Breast epithelium (tissue), 4 donors: ENCODE measurements around the gene TMEM131. TPM values are rescaled to one million over a fixed set of nuclear protein-coding genes. Genes with fewer than 3 reads are reported as not detected.
"Not testable (repeated sequence)": the region's sequence is repeated elsewhere in the genome, so short reads cannot be mapped to it uniquely, and the experiment has no call there.

Experiments used
- DNase-seq, 2 donors: peaks; one replicate each; pipeline ENCODE4 v3.0.0-alpha.2; 2019; ENCODE audit warnings: low spot score in 2 of 2
- H3K27ac ChIP-seq, 2 donors: fragments of 200-600 bp; sonication (generic) in 1 of 2; one replicate each; pipeline ENCODE4 v1.5.1; 2016 to 2019; ENCODE audit warnings: mild to moderate bottlenecking in 1 of 2
- H3K27me3 ChIP-seq, 2 donors: fragments of 200-600 bp; sonication (generic) in 1 of 2; one replicate each; pipeline versions ENCODE4 v1.5.1 to v1.6.0; 2017 to 2019; ENCODE audit warnings: control low read depth in 1 of 2, mild to moderate bottlenecking in 1 of 2
- H3K36me3 ChIP-seq: fragments of 200-600 bp; one replicate; pipeline ENCODE4 v1.5.1; 2019
- H3K4me1 ChIP-seq, 2 donors: fragments of 200-600 bp; sonication (generic); one replicate each; pipeline ENCODE4 v1.5.1; 2016 to 2019; ENCODE audit warnings: control low read depth in 1 of 2
- H3K4me3 ChIP-seq, 3 donors: fragments of 200-600 bp; sonication (generic); 1 replicate in 2 of 3; 2 replicates in 1 of 3; pipeline ENCODE4 v1.5.1; 2016 to 2019; ENCODE audit warnings: mild to moderate bottlenecking in 3 of 3, moderate library complexity in 2 of 3
- H3K9me3 ChIP-seq, 2 donors: fragments of 200-600 bp; sonication (generic) in 1 of 2; one replicate each; pipeline ENCODE4 v1.5.1; 2016 to 2019; ENCODE audit warnings: control low read depth in 1 of 2
- CTCF ChIP-seq, 3 donors: fragments of 450-650 bp; IDR thresholded peaks; one replicate each; pipeline ENCODE4 v1.5.1; 2016 to 2017; ENCODE audit warnings: antibody characterized with exemption in 3 of 3, mild to moderate bottlenecking in 3 of 3, moderate library complexity in 3 of 3
- POLR2A ChIP-seq: fragments of 450-650 bp; IDR thresholded peaks from one replicate; pipeline ENCODE4 v1.6.1; 2016; ENCODE audit warnings: antibody characterized with exemption, mild to moderate bottlenecking, moderate library complexity
- POLR2AphosphoS5 ChIP-seq, 3 donors: sonication (generic); formaldehyde crosslinking; IDR thresholded peaks; one replicate each; pipeline ENCODE4 v1.6.1; 2017; ENCODE audit warnings: antibody characterized with exemption in 3 of 3
- intact Hi-C: fragments of 100-400 bp; cut with DNase I; formaldehyde crosslinking; loops from one replicate; pipeline ENCODE4 v1.15.1; 2023; ENCODE audit warnings: low total_unique reads
- total RNA-seq, 3 donors: library from RNA; depleted of rRNA; stranded (reverse); fragments of >200 nt; gene quantifications; one replicate each; pipeline ENCODE4 v1.1.0, GENCODE V29; 2016

Gene TMEM131
- total RNA-seq, 3 donors from 2014 or later, result 30.6 to 47.4 (median 41.3) TPM

GRCh38 chr2:97840198-97840597 lies 155.6 kb downstream of the TMEM131 start:
- DNase-seq, result no peak
- H3K4me1 ChIP-seq, result no peaks in the 10 kb centered on the region
- no peaks in the 10 kb centered on the region for H3K9me3 ChIP-seq
- intact Hi-C loops, result no loop called here
- no peaks in the 10 kb centered on the region for H3K27me3 ChIP-seq
- H3K36me3 ChIP-seq, result no peaks in the 10 kb centered on the region
- no peak overlapping the region for H3K4me3 ChIP-seq
- H3K27ac ChIP-seq, result no peak overlapping the region
- TF ChIP-seq POLR2AphosphoS5 (IDR thresholded peaks at IDR 0.05) (no peak), CTCF (IDR thresholded peaks at IDR 0.05) (no peak), POLR2A (no peak)

DNA sequence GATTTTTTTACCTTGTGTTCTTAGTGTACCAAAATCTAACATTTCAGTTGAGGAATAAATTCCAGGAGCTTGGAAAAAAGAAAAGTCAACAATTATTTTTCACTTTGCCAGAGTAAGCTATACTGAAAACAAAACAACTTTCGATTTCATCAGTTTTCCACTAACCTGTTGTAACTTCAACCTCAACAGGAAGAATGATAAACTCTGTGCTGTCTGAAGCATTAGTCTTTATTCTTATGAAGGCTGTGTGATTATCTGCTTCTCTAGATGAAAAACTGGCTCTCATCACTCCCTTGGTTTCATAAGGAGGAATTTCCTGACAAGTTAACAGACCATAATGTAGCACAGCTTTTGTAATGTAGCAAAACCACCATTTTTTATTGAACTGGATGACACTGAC lies 161.1 kb downstream of the TMEM131 start:
- TF ChIP-seq POLR2A (no peak), POLR2AphosphoS5 (IDR thresholded peaks at IDR 0.05) (no peak), CTCF (IDR thresholded peaks at IDR 0.05) (no peak)
- Histone ChIP-seq H3K4me1 (no peaks in the 10 kb centered on the region), H3K36me3 (no peaks in the 10 kb centered on the region), H3K9me3 (no peaks in the 10 kb centered on the region), H3K27ac (no peak overlapping the region), H3K27me3 (no peaks in the 10 kb centered on the region), H3K4me3 (no peak overlapping the region)
- intact Hi-C loops, result loop anchor here (5.0 kb wide), 1 partner anchor 1282 kb away; no protein-coding TSS in a partner anchor
- no peak for DNase-seq

- no peaks in the 10 kb centered on the region for H3K36me3 ChIP-seq
- H3K4me3 ChIP-seq, result no peak overlapping the region
- intact Hi-C loops, result loop anchor here (5.0 kb wide), 1 partner anchor 1279 kb away; no protein-coding TSS in a partner anchor
- H3K27ac ChIP-seq, result no peak overlapping the region
- TF ChIP-seq POLR2AphosphoS5 (IDR thresholded peaks at IDR 0.05) (no peak), POLR2A (no peak), CTCF (IDR thresholded peaks at IDR 0.05) (no peak)
- no peak for DNase-seq
- no peaks in the 10 kb centered on the region for H3K27me3 ChIP-seq
- no peaks in the 10 kb centered on the region for H3K4me1 ChIP-seq
- no peaks in the 10 kb centered on the region for H3K9me3 ChIP-seq
Measured at GRCh38 chr2:97831121-97831520, 164.6 kb downstream of the TMEM131 start.

- H3K36me3 ChIP-seq, H3K27ac ChIP-seq, intact Hi-C loops, H3K4me3 ChIP-seq, H3K27me3 ChIP-seq, H3K4me1 ChIP-seq, DNase-seq, H3K9me3 ChIP-seq: not testable (repeated sequence)
Measured at GRCh38 chr2:97829255-97829654, 166.5 kb downstream of the TMEM131 start.

DNA sequence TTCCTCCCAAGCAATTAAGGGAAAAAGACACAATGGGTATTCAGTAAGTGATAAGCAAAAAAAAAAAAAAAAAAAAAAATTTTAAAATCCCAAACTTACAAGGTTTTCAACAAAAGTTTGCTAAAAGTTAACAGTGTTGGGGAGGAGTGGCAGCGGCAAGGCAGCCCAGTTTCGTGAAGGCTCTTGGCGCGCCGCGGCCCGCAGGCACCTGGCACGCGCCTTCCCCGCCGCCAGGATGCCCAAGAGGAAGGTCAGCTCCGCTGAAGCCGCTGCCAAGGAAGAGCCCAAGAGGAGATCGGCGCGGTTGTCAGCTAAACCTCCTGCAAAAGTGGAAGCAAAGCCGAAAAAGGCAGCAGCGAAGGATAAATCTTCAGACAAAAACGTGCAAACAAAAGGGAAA lies 168.7 kb downstream of the TMEM131 start:
- H3K27me3 ChIP-seq, H3K27ac ChIP-seq, H3K4me1 ChIP-seq, H3K4me3 ChIP-seq, H3K36me3 ChIP-seq, intact Hi-C loops, DNase-seq, H3K9me3 ChIP-seq: not testable (repeated sequence)

- H3K27me3 ChIP-seq, DNase-seq, H3K36me3 ChIP-seq, H3K4me1 ChIP-seq, H3K4me3 ChIP-seq, H3K9me3 ChIP-seq, intact Hi-C loops, H3K27ac ChIP-seq: not testable (repeated sequence)
Measured at GRCh38 chr2:97826266-97826847, 169.4 kb downstream of the TMEM131 start.

GRCh38 chr2:97824011-97824410 lies 171.7 kb downstream of the TMEM131 start:
- H3K27ac ChIP-seq, H3K9me3 ChIP-seq, DNase-seq, H3K4me1 ChIP-seq, intact Hi-C loops, H3K4me3 ChIP-seq, H3K36me3 ChIP-seq, H3K27me3 ChIP-seq: not testable (repeated sequence)

GRCh38 chr2:97821862-97822261 lies 173.9 kb downstream of the TMEM131 start:
- H3K36me3 ChIP-seq, H3K27ac ChIP-seq, H3K27me3 ChIP-seq, DNase-seq, intact Hi-C loops, H3K4me1 ChIP-seq, H3K4me3 ChIP-seq, H3K9me3 ChIP-seq: not testable (repeated sequence)
